ENCODE measurements around the gene RPL28. TPM values are rescaled to one million over a fixed set of nuclear protein-coding genes. Genes with fewer than 3 reads are reported as not detected.
"Not testable (repeated sequence)": the region's sequence is repeated elsewhere in the genome, so short reads cannot be mapped to it uniquely, and the experiment has no call there.

Gene RPL28
- total RNA-seq, 2 experiments from 2014 or later = 2,948 to 3,082 TPM

DNA sequence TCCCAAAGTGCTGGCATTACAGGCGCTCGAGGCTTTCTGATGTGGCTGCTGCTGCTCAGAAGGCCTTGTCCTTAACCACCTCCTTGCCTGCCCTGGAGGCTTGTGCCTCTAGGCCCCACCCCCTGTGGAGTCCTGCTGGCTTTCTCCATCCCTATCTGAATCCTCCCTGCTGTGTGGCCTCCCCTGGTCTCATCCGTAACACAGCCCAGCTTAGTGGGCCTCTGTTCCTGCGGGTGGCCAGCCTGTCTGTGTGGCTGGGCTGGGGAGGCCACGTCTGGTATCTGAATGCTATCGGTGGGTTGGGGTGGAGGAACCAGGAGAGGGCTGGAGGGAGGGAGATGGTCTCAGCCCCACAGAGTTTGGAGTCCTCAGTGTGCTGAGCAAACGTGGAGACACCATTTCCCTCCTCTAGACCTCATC, 4.7 kb downstream of the RPL28 start:
- peak overlapping the region; percentile 68 for H3K27ac Mint-ChIP-seq
- H3K36me3 Mint-ChIP-seq (ENCODE audit: low read depth) = peaks cover 54% of the 10 kb centered on the region

DNA sequence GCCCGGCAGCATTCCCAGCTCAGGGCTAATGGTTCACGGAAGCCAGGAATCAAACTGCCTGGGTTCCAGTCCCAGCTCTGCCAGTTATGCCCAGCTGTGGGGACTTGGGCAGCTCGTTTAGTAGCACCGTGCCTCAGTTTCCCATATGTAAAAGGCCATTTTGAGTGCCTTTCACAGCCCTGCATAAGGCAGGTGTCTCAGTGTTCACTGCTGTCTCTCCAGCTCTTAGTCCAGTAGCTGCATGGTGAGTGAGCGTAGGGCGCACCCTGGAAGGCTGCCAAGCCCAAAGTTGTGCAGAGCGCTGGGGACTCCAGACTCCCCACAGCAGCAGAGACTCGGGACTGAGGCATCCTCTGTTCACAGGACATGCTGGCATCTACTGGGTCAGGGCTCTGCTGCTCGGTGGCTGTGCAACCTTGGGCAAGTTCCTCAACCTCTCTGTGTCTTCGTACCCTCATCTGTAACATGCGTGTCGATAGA, 5.5 kb downstream of the RPL28 start:
- POLR2A ChIA-PET = interaction anchor here (14.2 kb wide), 1 partner anchor 12 kb away, joined by 213 read pairs; the partner anchor contains the start of gene UBE2S
- Mint-ChIP-seq H3K27ac (no peak overlapping the region), H3K27me3 (ENCODE audit: low read depth) (no peaks in the 10 kb centered on the region), H3K36me3 (ENCODE audit: low read depth) (peaks cover 47% of the 10 kb centered on the region), H3K4me3 (no peak overlapping the region), H3K4me1 (ENCODE audit: low read depth) (peaks cover 41% of the 10 kb centered on the region), H3K9me3 (ENCODE audit: insufficient read depth) (no peaks in the 10 kb centered on the region)
- CTCF ChIA-PET = no interaction called here
- DNase-seq (no peak), ATAC-seq (no peak)

More for the DNA sequence above, 4.7 kb downstream of the RPL28 start:
- no peak overlapping the region for H3K4me3 Mint-ChIP-seq
- ChIA-PET POLR2A (interaction anchor here (14.2 kb wide), 1 partner anchor 12 kb away, joined by 213 read pairs; the partner anchor contains the start of gene UBE2S), CTCF (no interaction called here)
- DNase-seq (no peak), ATAC-seq (no peak)
- peaks cover 41% of the 10 kb centered on the region for H3K4me1 Mint-ChIP-seq (ENCODE audit: low read depth)
- no peaks in the 10 kb centered on the region for H3K27me3 Mint-ChIP-seq (ENCODE audit: low read depth)
- no peaks in the 10 kb centered on the region for H3K9me3 Mint-ChIP-seq (ENCODE audit: insufficient read depth)

DNA sequence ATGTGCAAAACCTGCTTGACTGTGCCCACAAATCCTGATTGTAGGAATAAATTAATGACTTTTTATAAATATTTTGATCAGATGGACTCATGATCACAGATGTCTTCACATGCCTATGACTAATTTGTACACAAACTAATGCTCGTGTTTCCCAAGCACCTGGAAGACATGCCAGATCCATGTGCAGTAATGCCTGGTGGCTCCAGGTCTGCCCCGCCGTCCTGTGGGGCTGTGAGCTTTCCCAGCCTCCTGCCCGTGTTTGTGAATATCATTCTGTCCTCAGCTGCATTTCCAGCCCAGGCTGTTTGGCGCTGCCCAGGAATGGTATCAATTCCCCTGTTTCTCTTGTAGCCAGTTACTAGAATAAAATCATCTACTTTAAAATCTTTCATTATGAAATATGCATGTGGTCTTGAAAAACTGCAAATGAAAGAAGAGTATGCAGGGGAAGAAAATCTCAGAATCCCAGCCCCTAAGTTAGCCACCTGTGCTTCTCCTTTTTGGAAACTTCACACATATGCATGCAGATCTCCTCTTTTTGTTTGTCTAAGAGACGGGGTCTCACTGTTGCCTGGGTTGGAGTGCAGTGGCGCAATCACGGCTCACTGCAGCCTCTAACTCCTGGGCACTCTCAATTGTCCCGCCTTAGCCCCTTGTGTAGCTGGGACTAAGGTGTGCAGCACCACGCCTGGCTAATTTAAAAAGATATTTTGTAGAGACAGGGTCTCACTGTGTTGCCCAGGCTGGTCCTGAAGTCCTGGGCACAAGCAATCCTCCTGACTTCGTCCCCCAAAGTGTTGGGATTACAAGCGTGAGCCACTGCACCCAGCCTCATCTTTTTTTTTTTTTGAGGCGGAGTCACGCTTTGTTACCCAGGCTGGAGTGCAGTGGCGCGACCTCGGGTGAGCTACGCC, 6.2 kb downstream of the RPL28 start:
- Mint-ChIP-seq H3K4me3 (no peak overlapping the region), H3K36me3 (ENCODE audit: low read depth) (peaks cover 40% of the 10 kb centered on the region), H3K4me1 (ENCODE audit: low read depth) (peaks cover 36% of the 10 kb centered on the region), H3K9me3 (ENCODE audit: insufficient read depth) (no peaks in the 10 kb centered on the region), H3K27me3 (ENCODE audit: low read depth) (no peaks in the 10 kb centered on the region), H3K27ac (no peak overlapping the region)
- ChIA-PET POLR2A (interaction anchor here (14.2 kb wide), 1 partner anchor 11 kb away, joined by 213 read pairs; the partner anchor contains the start of gene UBE2S), CTCF (no interaction called here)
- no peak for ATAC-seq
- no peak for DNase-seq

- ChIA-PET POLR2A (interaction anchor here (14.2 kb wide), 1 partner anchor 10 kb away, joined by 213 read pairs; the partner anchor contains the start of gene UBE2S), CTCF (no interaction called here)
- Mint-ChIP-seq H3K9me3 (ENCODE audit: insufficient read depth) (no peaks in the 10 kb centered on the region), H3K27me3 (ENCODE audit: low read depth) (no peaks in the 10 kb centered on the region), H3K4me1 (ENCODE audit: low read depth) (peaks cover 29% of the 10 kb centered on the region), H3K27ac (no peak overlapping the region), H3K36me3 (ENCODE audit: low read depth) (peaks cover 29% of the 10 kb centered on the region), H3K4me3 (no peak overlapping the region)
- ATAC-seq (no peak), DNase-seq (no peak)
Measured at GRCh38 chr19:55392820-55393761, 7.4 kb downstream of the RPL28 start.

DNA sequence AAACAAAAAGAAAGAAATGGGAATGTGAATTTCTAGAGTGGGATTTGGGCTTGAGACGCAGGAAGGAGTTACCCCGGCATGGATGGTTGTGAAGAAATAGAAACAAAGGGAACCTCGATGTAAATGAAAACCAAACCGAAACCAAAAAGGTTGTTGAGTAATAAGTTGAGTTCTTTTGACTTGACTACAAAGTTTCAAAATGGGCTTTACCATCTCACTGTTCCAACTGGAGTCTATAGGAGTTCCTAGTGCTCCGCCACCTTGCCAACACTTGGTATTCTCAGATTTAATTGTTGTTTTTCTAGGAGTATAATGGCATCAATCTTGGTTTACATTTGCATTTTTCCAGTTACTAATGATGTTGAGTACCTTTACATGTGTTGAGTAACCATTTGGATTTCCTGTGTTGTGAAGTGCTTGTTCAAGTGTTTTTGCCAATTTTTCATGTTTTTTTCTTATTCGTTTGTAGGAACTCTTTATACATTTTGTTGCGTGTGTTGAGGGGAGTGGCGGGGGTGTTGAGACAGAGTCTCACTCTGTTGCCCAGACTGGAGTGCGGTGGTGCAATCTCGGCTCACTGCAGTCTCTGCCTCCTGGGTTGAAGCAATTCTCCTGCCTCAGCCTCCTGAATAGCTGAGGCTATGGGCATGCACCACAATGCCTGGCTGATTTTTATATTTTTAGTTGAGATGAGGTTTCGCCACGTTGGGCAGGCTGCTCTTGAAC, 12.6 kb downstream of the RPL28 start:
- no peak for ATAC-seq
- H3K4me3 Mint-ChIP-seq = no peak overlapping the region
- H3K27ac Mint-ChIP-seq = peak overlapping the region; percentile 40
- CTCF ChIA-PET = no interaction called here
- peaks cover 31% of the 10 kb centered on the region for H3K4me1 Mint-ChIP-seq (ENCODE audit: low read depth)
- H3K27me3 Mint-ChIP-seq (ENCODE audit: low read depth) = no peaks in the 10 kb centered on the region
- no peak for DNase-seq
- POLR2A ChIA-PET = interaction anchor here (0.6 to 10.8 kb wide), 5 partner anchors 8 to 933 kb away, joined by 3 to 213 read pairs (median 3); partner anchors contain the start of genes KMT5C, RPL28, TMEM238 and UBE2S
- peaks cover 38% of the 10 kb centered on the region for H3K36me3 Mint-ChIP-seq (ENCODE audit: low read depth)
- H3K9me3 Mint-ChIP-seq (ENCODE audit: insufficient read depth) = no peaks in the 10 kb centered on the region

- H3K4me3 Mint-ChIP-seq = no peak overlapping the region
- peaks cover 54% of the 10 kb centered on the region for H3K36me3 Mint-ChIP-seq (ENCODE audit: low read depth)
- no peak overlapping the region for H3K27ac Mint-ChIP-seq
- ChIA-PET CTCF (no interaction called here), POLR2A (interaction anchor here (10.8 kb wide), 1 partner anchor 12 kb away, joined by 213 read pairs; the partner anchor contains the start of genes RPL28 and TMEM238)
- H3K27me3 Mint-ChIP-seq (ENCODE audit: low read depth) = no peaks in the 10 kb centered on the region
- peaks cover 42% of the 10 kb centered on the region for H3K4me1 Mint-ChIP-seq (ENCODE audit: low read depth)
- DNase-seq (no peak), ATAC-seq (no peak)
- H3K9me3 Mint-ChIP-seq (ENCODE audit: insufficient read depth) = no peaks in the 10 kb centered on the region
Measured at GRCh38 chr19:55400281-55401087, 14.8 kb downstream of the RPL28 start.

DNA sequence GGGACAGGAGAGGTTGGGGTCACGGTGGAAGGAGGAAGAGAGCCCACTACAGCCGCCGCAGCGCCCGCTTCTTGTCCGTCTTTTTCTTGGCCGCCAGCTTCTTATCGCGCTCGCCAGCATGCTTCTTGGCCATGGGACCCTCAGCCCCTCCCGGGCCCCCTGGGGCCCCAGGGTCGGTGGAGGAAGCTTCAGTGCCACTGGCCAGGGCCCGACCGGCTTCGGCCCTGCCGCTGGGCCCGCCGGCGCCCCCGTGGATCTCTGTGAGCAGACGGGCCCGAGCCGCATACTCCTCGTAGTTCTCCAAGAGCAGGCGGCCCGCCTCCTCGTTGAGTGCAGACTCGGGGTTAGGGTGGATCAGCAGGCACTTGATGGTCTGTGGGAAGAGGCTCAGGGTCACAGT, 15.7 kb downstream of the RPL28 start:
- DNase-seq; H3K27me3 Mint-ChIP-seq (ENCODE audit: low read depth); ATAC-seq; CTCF ChIA-PET; H3K27ac Mint-ChIP-seq; H3K4me3 Mint-ChIP-seq; H3K9me3 Mint-ChIP-seq (ENCODE audit: insufficient read depth): not testable (repeated sequence)
- H3K4me1 Mint-ChIP-seq (ENCODE audit: low read depth) = peaks cover 51% of the 10 kb centered on the region
- POLR2A ChIA-PET = interaction anchor here (10.8 kb wide), 1 partner anchor 13 kb away, joined by 213 read pairs; the partner anchor contains the start of genes RPL28 and TMEM238
- H3K36me3 Mint-ChIP-seq (ENCODE audit: low read depth) = peaks cover 63% of the 10 kb centered on the region

DNA sequence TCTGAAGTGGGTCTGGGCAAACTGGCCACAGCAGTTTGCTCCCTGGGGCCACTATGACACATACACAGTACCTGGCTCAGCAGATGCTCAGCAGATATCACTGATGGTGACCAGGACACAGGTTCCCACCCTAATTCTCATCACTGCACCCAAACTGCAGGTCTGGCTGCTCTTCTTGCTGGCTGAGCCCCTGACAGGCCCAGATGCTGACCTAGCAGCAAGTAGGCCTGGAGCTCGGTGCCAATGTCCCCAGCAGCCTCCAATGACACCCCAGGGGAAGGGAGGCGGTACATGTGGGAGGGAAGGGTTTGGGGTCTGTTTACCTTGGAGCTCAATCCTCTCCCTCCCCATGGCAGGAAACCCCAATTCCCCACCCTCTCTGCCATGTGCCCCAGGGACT, 16.8 kb downstream of the RPL28 start:
- H3K36me3 Mint-ChIP-seq (ENCODE audit: low read depth) = peaks cover 70% of the 10 kb centered on the region
- no peaks in the 10 kb centered on the region for H3K27me3 Mint-ChIP-seq (ENCODE audit: low read depth)
- DNase-seq = no peak
- ChIA-PET POLR2A (interaction anchor here (0.5 to 10.8 kb wide), 4 partner anchors 14 to 99 kb away, joined by 3 to 213 read pairs (median 3); partner anchors contain the start of genes KMT5C, RPL28 and TMEM238), CTCF (interaction anchor here (1.1 kb wide), 1 partner anchor 15 kb away, joined by 3 read pairs; no protein-coding TSS in a partner anchor)
- no peak overlapping the region for H3K27ac Mint-ChIP-seq
- ATAC-seq = no peak
- peaks cover 54% of the 10 kb centered on the region for H3K4me1 Mint-ChIP-seq (ENCODE audit: low read depth)
- no peak overlapping the region for H3K4me3 Mint-ChIP-seq
- no peaks in the 10 kb centered on the region for H3K9me3 Mint-ChIP-seq (ENCODE audit: insufficient read depth)

- peaks cover 51% of the 10 kb centered on the region for H3K4me1 Mint-ChIP-seq (ENCODE audit: low read depth)
- no peak for ATAC-seq
- CTCF ChIA-PET = interaction anchor here (1.4 to 2.0 kb wide), 2 partner anchors 13 to 99 kb away, joined by 3 to 4 read pairs; no protein-coding TSS in a partner anchor
- H3K36me3 Mint-ChIP-seq (ENCODE audit: low read depth) = peaks cover 75% of the 10 kb centered on the region
- DNase-seq = no peak
- peak overlapping the region; percentile 90 for H3K27ac Mint-ChIP-seq
- peak overlapping the region; percentile 96 for H3K4me3 Mint-ChIP-seq
- no peaks in the 10 kb centered on the region for H3K27me3 Mint-ChIP-seq (ENCODE audit: low read depth)
- peaks cover 7% of the 10 kb centered on the region for H3K9me3 Mint-ChIP-seq (ENCODE audit: insufficient read depth)
- POLR2A ChIA-PET = interaction anchor here (0.7 to 10.8 kb wide), 4 partner anchors 8 to 232 kb away, joined by 3 to 213 read pairs (median 12); partner anchors contain the start of genes RPL28 and TMEM238
Measured at GRCh38 chr19:55405638-55406037, 19.9 kb downstream of the RPL28 start.

Data from activated CD8-positive, alpha-beta T cell treated with anti-CD3 and anti-CD28 coated beads, Interleukin-2, amount 10 ng/mL, durations not matched to agents 7 days and 5 days (primary cell).